Breast epithelium (tissue), 4 donors: ENCODE data around the gene SPTBN2. TPM values are rescaled to one million over a fixed set of nuclear protein-coding genes. Genes with fewer than 3 reads are reported as not detected.

ENCODE experiments used
- DNase-seq, 2 donors: peaks; one replicate each; pipeline ENCODE4 v3.0.0-alpha.2; 2019; ENCODE audit warnings: low spot score in 2 of 2
- H3K27ac ChIP-seq, 2 donors: fragments of 200-600 bp; sonication (generic) in 1 of 2; one replicate each; pipeline ENCODE4 v1.5.1; 2016 to 2019; ENCODE audit warnings: mild to moderate bottlenecking in 1 of 2
- H3K27me3 ChIP-seq, 2 donors: fragments of 200-600 bp; sonication (generic) in 1 of 2; one replicate each; pipeline versions ENCODE4 v1.5.1 to v1.6.0; 2017 to 2019; ENCODE audit warnings: control low read depth in 1 of 2, mild to moderate bottlenecking in 1 of 2
- H3K36me3 ChIP-seq: fragments of 200-600 bp; one replicate; pipeline ENCODE4 v1.5.1; 2019
- H3K4me1 ChIP-seq, 2 donors: fragments of 200-600 bp; sonication (generic); one replicate each; pipeline ENCODE4 v1.5.1; 2016 to 2019; ENCODE audit warnings: control low read depth in 1 of 2
- H3K4me3 ChIP-seq, 3 donors: fragments of 200-600 bp; sonication (generic); 1 replicate in 2 of 3; 2 replicates in 1 of 3; pipeline ENCODE4 v1.5.1; 2016 to 2019; ENCODE audit warnings: mild to moderate bottlenecking in 3 of 3, moderate library complexity in 2 of 3
- H3K9me3 ChIP-seq, 2 donors: fragments of 200-600 bp; sonication (generic) in 1 of 2; one replicate each; pipeline ENCODE4 v1.5.1; 2016 to 2019; ENCODE audit warnings: control low read depth in 1 of 2
- POLR2A ChIP-seq: fragments of 450-650 bp; IDR thresholded peaks from one replicate; pipeline ENCODE4 v1.6.1; 2016; ENCODE audit warnings: antibody characterized with exemption, mild to moderate bottlenecking, moderate library complexity
- POLR2AphosphoS5 ChIP-seq, 3 donors: sonication (generic); formaldehyde crosslinking; IDR thresholded peaks; one replicate each; pipeline ENCODE4 v1.6.1; 2017; ENCODE audit warnings: antibody characterized with exemption in 3 of 3
- intact Hi-C: fragments of 100-400 bp; cut with DNase I; formaldehyde crosslinking; loops from one replicate; pipeline ENCODE4 v1.15.1; 2023; ENCODE audit warnings: low total_unique reads
- total RNA-seq, 3 donors: library from RNA; depleted of rRNA; stranded (reverse); fragments of >200 nt; gene quantifications; one replicate each; pipeline ENCODE4 v1.1.0, GENCODE V29; 2016
- TF ChIP-seq, protein P1 (sequence below), 3 donors: fragments of 450-650 bp; IDR thresholded peaks; one replicate each; pipeline ENCODE4 v1.5.1; 2016 to 2017; ENCODE audit warnings: antibody characterized with exemption in 3 of 3, mild to moderate bottlenecking in 3 of 3, moderate library complexity in 3 of 3

Gene SPTBN2
- total RNA-seq, 3 donors from 2014 or later = 1.1 to 28.7 (median 27.2) TPM

DNA sequence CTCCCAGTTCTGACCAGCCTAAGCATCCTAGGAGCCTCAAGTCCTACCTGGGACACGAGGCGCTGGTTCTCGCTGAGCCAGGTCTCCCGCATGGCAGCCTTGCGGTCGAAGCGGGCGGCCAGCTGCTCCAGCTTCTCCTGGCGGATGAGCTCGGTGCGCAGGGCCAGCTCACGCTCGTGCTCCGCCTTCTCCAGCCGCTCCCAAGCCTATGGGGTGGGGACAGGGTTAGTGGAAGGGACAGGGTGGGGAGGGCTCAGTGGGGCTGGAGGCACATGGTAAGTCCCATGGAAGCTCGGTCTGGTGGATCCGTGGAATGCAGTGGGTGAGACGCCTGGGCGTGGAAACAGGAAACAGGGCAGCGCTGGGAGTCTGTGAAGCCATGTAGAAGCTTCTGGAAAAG is 20.9 kb downstream of the SPTBN2 start:
- Histone ChIP-seq H3K27me3 (no peaks in the 10 kb centered on the region), H3K36me3 (no peaks in the 10 kb centered on the region), H3K9me3 (no peaks in the 10 kb centered on the region), H3K4me3 (no peak overlapping the region), H3K27ac (no peak overlapping the region), H3K4me1 (no peaks in the 10 kb centered on the region)
- DNase-seq = no peak
- intact Hi-C loops = no loop called here
- TF ChIP-seq POLR2AphosphoS5 (IDR thresholded peaks at IDR 0.05) (no peak), POLR2A (no peak)
- TF ChIP-seq, protein P1, sequence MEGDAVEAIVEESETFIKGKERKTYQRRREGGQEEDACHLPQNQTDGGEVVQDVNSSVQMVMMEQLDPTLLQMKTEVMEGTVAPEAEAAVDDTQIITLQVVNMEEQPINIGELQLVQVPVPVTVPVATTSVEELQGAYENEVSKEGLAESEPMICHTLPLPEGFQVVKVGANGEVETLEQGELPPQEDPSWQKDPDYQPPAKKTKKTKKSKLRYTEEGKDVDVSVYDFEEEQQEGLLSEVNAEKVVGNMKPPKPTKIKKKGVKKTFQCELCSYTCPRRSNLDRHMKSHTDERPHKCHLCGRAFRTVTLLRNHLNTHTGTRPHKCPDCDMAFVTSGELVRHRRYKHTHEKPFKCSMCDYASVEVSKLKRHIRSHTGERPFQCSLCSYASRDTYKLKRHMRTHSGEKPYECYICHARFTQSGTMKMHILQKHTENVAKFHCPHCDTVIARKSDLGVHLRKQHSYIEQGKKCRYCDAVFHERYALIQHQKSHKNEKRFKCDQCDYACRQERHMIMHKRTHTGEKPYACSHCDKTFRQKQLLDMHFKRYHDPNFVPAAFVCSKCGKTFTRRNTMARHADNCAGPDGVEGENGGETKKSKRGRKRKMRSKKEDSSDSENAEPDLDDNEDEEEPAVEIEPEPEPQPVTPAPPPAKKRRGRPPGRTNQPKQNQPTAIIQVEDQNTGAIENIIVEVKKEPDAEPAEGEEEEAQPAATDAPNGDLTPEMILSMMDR (IDR thresholded peaks at IDR 0.05) = no peak

GRCh38 chr11:66707486-66707885 is 21.5 kb downstream of the SPTBN2 start:
- no peaks in the 10 kb centered on the region for H3K9me3 ChIP-seq
- TF ChIP-seq POLR2A (no peak), POLR2AphosphoS5 (IDR thresholded peaks at IDR 0.05) (no peak)
- TF ChIP-seq, protein P1 (IDR thresholded peaks at IDR 0.05) = no peak
- no peaks in the 10 kb centered on the region for H3K4me1 ChIP-seq
- H3K27ac ChIP-seq = no peak overlapping the region
- intact Hi-C loops = no loop called here
- H3K27me3 ChIP-seq = no peaks in the 10 kb centered on the region
- no peak for DNase-seq
- H3K36me3 ChIP-seq = no peaks in the 10 kb centered on the region
- no peak overlapping the region for H3K4me3 ChIP-seq

DNA sequence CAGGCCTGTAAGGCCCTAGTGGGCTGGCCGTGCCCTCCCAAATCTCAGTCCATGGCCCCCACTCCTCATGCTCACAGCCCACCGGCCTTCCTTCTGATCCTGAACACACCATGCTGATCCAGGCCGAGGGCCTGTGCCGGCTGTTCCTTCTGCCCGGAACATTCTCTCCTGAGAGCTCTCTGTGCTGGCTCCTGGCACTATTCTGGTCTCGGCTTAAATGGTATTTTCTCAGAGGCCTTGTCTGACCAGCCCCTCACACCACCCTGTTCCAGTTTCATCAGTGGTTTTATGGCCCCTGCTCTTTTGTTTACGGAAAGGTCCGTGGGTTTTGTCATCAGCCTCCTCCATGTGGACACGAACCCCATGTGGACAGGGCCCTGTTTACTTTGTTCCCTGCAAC is 22.0 kb downstream of the SPTBN2 start:
- Histone ChIP-seq H3K36me3 (no peaks in the 10 kb centered on the region), H3K4me3 (no peak overlapping the region), H3K27me3 (no peaks in the 10 kb centered on the region), H3K27ac (no peak overlapping the region), H3K4me1 (no peaks in the 10 kb centered on the region), H3K9me3 (no peaks in the 10 kb centered on the region)
- TF ChIP-seq POLR2AphosphoS5 (IDR thresholded peaks at IDR 0.05) = no peak
- TF ChIP-seq, protein P1 (IDR thresholded peaks at IDR 0.05) = no peak
- TF ChIP-seq POLR2A = no peak
- intact Hi-C loops = no loop called here
- DNase-seq = no peak

- no peaks in the 10 kb centered on the region for H3K27me3 ChIP-seq
- no peak for DNase-seq
- no peaks in the 10 kb centered on the region for H3K4me1 ChIP-seq
- intact Hi-C loops = no loop called here
- no peaks in the 10 kb centered on the region for H3K36me3 ChIP-seq
- no peaks in the 10 kb centered on the region for H3K9me3 ChIP-seq
- H3K4me3 ChIP-seq = no peak overlapping the region
- TF ChIP-seq, protein P1 (IDR thresholded peaks at IDR 0.05) = no peak
- no peak for TF ChIP-seq POLR2A
- TF ChIP-seq POLR2AphosphoS5 (IDR thresholded peaks at IDR 0.05) = no peak
- H3K27ac ChIP-seq = no peak overlapping the region
Observed at GRCh38 chr11:66705587-66706335, 23.3 kb downstream of the SPTBN2 start.

DNA sequence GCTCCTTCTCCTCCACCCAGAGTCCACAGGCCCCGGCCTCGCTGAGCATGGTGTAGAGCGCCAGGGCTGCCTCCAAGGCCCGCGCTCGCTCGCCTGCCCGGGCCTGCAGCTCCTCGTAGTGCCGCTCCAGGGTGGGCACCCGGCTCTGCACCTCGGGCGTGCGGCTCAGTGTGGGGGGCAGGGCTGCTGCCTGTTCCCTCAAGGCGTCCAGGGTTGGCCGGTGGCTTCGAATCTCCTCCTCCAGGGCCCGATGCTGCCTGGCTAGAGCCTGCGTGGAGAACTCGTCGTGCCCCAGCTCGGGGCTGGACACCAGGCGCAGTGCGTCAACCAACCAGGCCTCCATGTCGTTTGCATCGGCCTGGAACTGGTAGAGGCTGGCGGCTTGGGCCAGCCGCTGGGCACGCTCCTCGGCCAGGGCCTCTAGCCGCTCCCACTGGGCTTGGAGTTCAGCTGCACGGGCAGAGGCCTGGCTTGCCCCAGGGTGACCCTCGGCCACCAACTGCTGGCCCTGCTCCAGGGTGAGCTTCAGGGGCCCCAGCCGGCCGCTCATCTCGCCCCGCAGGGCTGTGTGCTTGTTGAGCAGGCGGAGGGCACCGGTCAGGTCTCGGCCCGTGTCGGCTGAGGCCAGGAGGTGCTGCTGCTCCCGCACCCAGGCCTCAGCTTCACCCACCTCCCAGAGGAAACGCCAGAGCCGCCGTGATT is 24.2 kb downstream of the SPTBN2 start:
- Histone ChIP-seq H3K27ac (no peak overlapping the region), H3K27me3 (no peaks in the 10 kb centered on the region), H3K36me3 (no peaks in the 10 kb centered on the region), H3K4me3 (no peak overlapping the region), H3K9me3 (no peaks in the 10 kb centered on the region), H3K4me1 (no peaks in the 10 kb centered on the region)
- no peak for DNase-seq
- no peak for TF ChIP-seq POLR2A
- no peak for TF ChIP-seq POLR2AphosphoS5 (IDR thresholded peaks at IDR 0.05)
- intact Hi-C loops = no loop called here
